Measurements from ENCODE around the gene GPC5.

DNA sequence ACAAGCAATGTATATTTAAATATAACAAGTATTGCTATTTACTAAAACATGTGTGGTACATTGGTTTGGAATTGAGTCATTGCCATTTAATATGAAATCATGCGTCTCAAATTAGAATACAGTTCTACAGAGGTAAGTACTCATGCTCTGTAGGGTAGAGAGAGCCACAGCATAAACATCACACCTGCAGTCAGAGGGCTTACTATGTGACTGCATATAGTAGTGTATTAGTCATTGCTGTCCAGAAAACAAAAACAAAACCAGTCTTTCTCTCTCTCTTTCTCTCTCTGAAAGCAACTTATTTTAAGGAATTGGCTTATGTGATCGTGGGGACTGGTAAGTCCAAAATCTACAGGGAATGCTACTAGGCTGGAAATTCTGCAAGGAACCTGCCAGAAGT lies 370.3 kb downstream of the GPC5 start:
- TF ChIP-seq CENPBD1 (CRISPR knock-in tag; IDR thresholded peaks at IDR 0.05; ENCODE audit: borderline replicate concordance, low read depth) (no peak), NFE2L2 (IDR thresholded peaks at IDR 0.05; ENCODE audit: low read length) (no peak)
- TF ChIP-seq, protein P1, sequence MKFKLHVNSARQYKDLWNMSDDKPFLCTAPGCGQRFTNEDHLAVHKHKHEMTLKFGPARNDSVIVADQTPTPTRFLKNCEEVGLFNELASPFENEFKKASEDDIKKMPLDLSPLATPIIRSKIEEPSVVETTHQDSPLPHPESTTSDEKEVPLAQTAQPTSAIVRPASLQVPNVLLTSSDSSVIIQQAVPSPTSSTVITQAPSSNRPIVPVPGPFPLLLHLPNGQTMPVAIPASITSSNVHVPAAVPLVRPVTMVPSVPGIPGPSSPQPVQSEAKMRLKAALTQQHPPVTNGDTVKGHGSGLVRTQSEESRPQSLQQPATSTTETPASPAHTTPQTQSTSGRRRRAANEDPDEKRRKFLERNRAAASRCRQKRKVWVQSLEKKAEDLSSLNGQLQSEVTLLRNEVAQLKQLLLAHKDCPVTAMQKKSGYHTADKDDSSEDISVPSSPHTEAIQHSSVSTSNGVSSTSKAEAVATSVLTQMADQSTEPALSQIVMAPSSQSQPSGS (CRISPR knock-in tag; IDR thresholded peaks at IDR 0.05): no peak

Measured in HepG2 (cell line).